ENCODE data around the gene PRDX6. TPM values are rescaled to one million over a fixed set of nuclear protein-coding genes. Genes with fewer than 3 reads are reported as not detected.

Gene PRDX6
- total RNA-seq, 6 donors from 2014 or later = 94.3 to 330 (median 212) TPM

DNA sequence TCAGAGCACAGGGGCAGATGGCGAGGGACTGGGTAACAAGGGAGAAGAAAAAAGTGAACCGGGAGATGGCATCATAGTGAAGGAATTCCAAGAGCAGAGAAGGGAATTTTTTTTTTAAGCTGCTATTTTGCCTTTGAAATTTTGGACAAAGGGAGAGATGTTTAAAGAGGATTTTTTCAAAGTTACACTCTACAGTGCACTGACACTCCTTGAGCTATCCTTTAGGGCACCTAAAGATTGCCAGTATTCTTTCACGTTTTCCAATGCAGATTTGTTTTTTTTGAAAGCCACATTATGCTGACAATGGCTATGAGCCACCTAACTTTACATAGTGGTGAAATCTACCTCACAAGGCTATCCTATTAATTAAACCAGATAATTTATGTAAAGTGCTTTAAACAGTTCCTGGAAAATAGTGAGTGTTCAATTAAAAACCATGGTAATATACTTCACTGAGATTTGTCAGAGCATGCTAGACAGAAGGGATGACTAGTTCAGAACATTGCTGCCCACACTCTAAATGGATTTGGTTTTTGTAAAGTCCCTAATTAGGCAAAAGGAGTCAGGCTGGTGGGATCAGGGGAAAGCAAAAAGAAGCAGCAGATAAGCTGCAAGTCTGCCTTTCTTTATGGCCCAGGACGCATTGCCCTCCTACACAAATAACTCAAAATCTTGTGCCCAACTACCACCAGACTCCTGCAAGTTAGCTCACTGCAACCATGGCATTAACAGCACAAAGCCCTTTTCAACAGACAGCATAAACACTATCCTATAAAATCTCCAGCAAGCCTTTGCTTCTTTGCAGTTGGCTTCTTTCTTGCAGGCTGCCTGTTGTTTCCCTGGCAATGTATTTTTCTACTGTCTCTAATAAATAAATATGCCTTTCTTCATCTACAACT, 53.9 kb downstream of the PRDX6 start:
- DNase-seq = no peak

DNA sequence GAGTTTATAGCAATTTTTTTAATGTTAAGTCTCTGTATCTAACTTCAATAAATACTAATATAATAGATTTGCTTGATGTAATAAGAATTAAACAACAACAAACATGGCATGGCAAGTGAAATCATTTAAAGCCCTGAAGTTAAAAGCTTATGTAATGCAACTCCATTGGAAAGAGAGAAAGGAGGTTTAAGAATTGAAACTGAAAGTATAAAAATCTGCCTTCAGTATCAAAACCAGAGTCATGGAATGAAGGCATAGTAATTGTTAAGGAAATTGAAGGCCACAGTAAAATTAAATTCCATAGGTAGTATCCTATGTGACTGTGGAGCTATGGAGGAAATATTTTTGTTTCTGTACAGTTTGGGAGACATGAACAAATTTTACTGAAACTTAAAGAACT, 55.1 kb downstream of the PRDX6 start:
- TF ChIP-seq EP300 (IDR thresholded peaks at IDR 0.05) (no peak), POLR2AphosphoS5 (IDR thresholded peaks at IDR 0.05) (no peak), POLR2A (IDR thresholded peaks at IDR 0.05) (no peak)
- TF ChIP-seq, protein P1, sequence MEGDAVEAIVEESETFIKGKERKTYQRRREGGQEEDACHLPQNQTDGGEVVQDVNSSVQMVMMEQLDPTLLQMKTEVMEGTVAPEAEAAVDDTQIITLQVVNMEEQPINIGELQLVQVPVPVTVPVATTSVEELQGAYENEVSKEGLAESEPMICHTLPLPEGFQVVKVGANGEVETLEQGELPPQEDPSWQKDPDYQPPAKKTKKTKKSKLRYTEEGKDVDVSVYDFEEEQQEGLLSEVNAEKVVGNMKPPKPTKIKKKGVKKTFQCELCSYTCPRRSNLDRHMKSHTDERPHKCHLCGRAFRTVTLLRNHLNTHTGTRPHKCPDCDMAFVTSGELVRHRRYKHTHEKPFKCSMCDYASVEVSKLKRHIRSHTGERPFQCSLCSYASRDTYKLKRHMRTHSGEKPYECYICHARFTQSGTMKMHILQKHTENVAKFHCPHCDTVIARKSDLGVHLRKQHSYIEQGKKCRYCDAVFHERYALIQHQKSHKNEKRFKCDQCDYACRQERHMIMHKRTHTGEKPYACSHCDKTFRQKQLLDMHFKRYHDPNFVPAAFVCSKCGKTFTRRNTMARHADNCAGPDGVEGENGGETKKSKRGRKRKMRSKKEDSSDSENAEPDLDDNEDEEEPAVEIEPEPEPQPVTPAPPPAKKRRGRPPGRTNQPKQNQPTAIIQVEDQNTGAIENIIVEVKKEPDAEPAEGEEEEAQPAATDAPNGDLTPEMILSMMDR (IDR thresholded peaks at IDR 0.05) = no peak
- Histone ChIP-seq H3K9me3 (no peaks in the 10 kb centered on the region), H3K27ac (no peak overlapping the region), H3K36me3 (no peaks in the 10 kb centered on the region), H3K4me1 (no peaks in the 10 kb centered on the region), H3K4me3 (no peak overlapping the region), H3K27me3 (no peaks in the 10 kb centered on the region)
- ATAC-seq (ENCODE audit: low FRiP score in 2 of 2) = no peak
- no peak for DNase-seq

More for the DNA sequence above, 53.9 kb downstream of the PRDX6 start:
- Histone ChIP-seq H3K27me3 (no peaks in the 10 kb centered on the region), H3K36me3 (no peaks in the 10 kb centered on the region), H3K27ac (no peak overlapping the region), H3K9me3 (no peaks in the 10 kb centered on the region), H3K4me1 (no peaks in the 10 kb centered on the region), H3K4me3 (no peak overlapping the region)
- 80 to 82% methylated on average over 4 of the region's 4 CpGs for WGBS, 2 donors
- no peak for ATAC-seq (ENCODE audit: low FRiP score in 2 of 2)
- no peak for TF ChIP-seq POLR2AphosphoS5 (IDR thresholded peaks at IDR 0.05)
- no peak for TF ChIP-seq POLR2A (IDR thresholded peaks at IDR 0.05)
- no peak for TF ChIP-seq EP300 (IDR thresholded peaks at IDR 0.05)
- TF ChIP-seq, protein P1 (IDR thresholded peaks at IDR 0.05) = no peak

- Histone ChIP-seq H3K4me3 (no peak overlapping the region), H3K36me3 (no peaks in the 10 kb centered on the region)
Measured at GRCh38 chr1:173536223-173536622, 59.1 kb downstream of the PRDX6 start.

More at GRCh38 chr1:173536223-173536622, 59.1 kb downstream of the PRDX6 start:
- ATAC-seq (ENCODE audit: low FRiP score in 2 of 2) (no peak), DNase-seq (no peak)
- Histone ChIP-seq H3K4me1 (no peaks in the 10 kb centered on the region), H3K27me3 (no peaks in the 10 kb centered on the region), H3K27ac (no peak overlapping the region), H3K9me3 (no peaks in the 10 kb centered on the region)
- TF ChIP-seq POLR2AphosphoS5 (IDR thresholded peaks at IDR 0.05) (no peak), POLR2A (IDR thresholded peaks at IDR 0.05) (no peak), EP300 (IDR thresholded peaks at IDR 0.05) (no peak)
- TF ChIP-seq, protein P1 (IDR thresholded peaks at IDR 0.05) = no peak

Other genes starting within 250 kb of the PRDX6 start
- 1 to 10 TPM in 1 of 6 donors, under 1 TPM in 3, not detected in 2; 0.15 to 1.5 (median 0.76) TPM for gene SLC9C2, start 125.7 kb downstream of the PRDX6 start, total RNA-seq
- not detected for gene TEX50, start 158.0 kb downstream of the PRDX6 start, total RNA-seq
- 10 to 100 TPM in 1 of 6 donors, 1 to 10 TPM in 5; 1.4 to 17.9 (median 5.2) TPM for gene ANKRD45, start 192.5 kb downstream of the PRDX6 start, total RNA-seq
- gene KLHL20, start 237.6 kb downstream of the PRDX6 start, total RNA-seq = 10 to 100 TPM in 5 of 6 donors, 1 to 10 TPM in 1; 8.5 to 37.8 (median 31.3) TPM

Data from upper lobe of left lung (tissue), 6 donors.